ENCODE measurements around the gene TACC2.

DNA sequence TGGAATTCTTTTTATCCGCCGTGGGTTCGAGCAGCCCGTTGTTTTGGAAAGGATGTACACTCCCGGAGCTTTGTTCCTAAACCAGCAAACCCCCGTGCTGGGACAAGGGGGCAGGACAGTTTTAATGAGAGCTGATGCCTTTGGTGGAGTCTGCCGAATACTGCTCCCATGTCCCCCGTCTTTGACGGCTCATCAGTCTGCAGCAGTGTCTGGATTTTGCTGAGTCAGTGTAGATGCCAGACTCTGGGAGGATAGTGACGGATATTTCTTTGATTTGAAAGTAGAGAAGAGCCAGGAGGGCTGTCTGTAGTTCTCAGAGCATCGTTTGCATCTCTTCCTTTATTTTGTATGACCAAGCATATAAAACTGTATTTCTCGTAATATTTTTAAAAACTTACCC lies 207.3 kb downstream of the TACC2 start:
- TF ChIP-seq, protein P1, sequence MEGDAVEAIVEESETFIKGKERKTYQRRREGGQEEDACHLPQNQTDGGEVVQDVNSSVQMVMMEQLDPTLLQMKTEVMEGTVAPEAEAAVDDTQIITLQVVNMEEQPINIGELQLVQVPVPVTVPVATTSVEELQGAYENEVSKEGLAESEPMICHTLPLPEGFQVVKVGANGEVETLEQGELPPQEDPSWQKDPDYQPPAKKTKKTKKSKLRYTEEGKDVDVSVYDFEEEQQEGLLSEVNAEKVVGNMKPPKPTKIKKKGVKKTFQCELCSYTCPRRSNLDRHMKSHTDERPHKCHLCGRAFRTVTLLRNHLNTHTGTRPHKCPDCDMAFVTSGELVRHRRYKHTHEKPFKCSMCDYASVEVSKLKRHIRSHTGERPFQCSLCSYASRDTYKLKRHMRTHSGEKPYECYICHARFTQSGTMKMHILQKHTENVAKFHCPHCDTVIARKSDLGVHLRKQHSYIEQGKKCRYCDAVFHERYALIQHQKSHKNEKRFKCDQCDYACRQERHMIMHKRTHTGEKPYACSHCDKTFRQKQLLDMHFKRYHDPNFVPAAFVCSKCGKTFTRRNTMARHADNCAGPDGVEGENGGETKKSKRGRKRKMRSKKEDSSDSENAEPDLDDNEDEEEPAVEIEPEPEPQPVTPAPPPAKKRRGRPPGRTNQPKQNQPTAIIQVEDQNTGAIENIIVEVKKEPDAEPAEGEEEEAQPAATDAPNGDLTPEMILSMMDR (IDR thresholded peaks at IDR 0.05): no peak
- TF ChIP-seq POLR2AphosphoS5 (IDR thresholded peaks at IDR 0.05) (no peak), POLR2A (IDR thresholded peaks at IDR 0.05) (no peak), EP300 (IDR thresholded peaks at IDR 0.05) (no peak)

Data from suprapubic skin (tissue), 4 donors.